Measurements from ENCODE around the gene BRD7. TPM values are rescaled to one million over a fixed set of nuclear protein-coding genes. Genes with fewer than 3 reads are reported as not detected.

BRD7 gene
- total and polyA plus RNA-seq, 2 of the 4 experiments (the other 2 are of a cell fraction) = 24.8 to 29.9 TPM

DNA sequence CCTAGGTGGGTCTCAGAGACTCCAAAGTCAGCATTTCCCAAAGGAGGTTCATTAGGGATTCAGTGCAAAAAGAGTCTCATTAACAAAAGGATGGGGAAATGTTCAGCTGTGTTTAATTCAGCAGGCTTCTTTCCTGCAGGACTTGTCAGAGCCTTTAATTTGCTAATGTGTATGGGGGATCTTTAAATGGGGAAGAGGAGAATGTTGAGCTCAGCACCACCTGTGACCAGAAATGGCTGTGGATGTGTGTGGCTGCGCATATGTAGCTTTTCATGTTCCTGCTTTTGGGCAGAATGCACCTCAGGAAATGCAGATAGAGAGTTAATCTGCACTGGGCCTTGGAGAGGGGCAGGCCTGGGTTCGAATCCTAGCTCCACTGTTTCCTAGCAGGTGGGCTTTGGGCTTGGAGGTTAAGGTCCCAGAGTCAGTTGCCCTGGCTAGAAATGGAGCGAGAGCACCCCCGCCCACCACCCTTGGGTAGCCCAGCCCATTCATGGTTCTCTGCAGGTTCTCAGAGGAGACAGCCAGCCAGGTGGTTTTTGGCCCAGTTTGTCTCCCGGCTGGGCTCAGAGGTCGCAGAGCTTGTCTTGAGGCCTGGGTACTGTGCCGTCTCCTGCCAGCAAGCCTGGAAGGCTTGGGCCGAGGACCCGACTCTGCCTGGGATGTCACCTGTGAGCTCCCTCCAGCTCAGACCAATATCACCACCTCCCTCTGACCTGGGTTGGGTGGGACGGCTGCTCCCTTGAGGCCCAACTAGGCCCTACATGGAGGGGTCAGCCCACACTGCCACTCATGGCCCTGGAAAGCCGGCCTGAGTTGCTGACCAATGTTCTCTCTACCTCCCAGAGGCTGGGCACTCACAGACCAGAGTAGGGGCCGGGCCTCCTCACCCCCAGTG lies 93.1 kb downstream of the BRD7 start (continued):
- TF ChIP-seq POLR2A (IDR thresholded peaks at IDR 0.05; ENCODE audit: low read depth, low read length) = no peak

GRCh38 chr16:50275098-50275415 lies 93.7 kb downstream of the BRD7 start:
- Histone ChIP-seq H3K4ac (ENCODE audit: low read depth, low read length) (no peak overlapping the region), H3K36me3 (ENCODE audit: control insufficient read depth, insufficient read depth, low read length) (peaks cover 2% of the 10 kb centered on the region; the same call in 1 of the 2 replicates), H2AFZ (replicated peaks; ENCODE audit: low read length, poor library complexity) (no peak overlapping the region), H4K5ac (ENCODE audit: low read depth, low read length) (no peak overlapping the region), H3K79me1 (ENCODE audit: low read depth in 1 of 2, low read length in 2 of 2) (peaks cover 8 to 28% of the 10 kb centered on the region in 2 experiments; a peak in 3 of 4 replicates), H2BK15ac (ENCODE audit: low read depth, low read length) (no peak overlapping the region), H3K56ac (ENCODE audit: extremely low read depth, insufficient read depth, low read length) (no peak overlapping the region), H3K14ac (replicated peaks; ENCODE audit: low read depth, low read length) (no peak overlapping the region), H4K8ac (ENCODE audit: low read depth in 2 of 2, low read length in 2 of 2) (no peak overlapping the region), H3K23ac (ENCODE audit: low read depth, low read length) (no peak overlapping the region), H2AK9ac (replicated peaks; ENCODE audit: low read depth, low read length, poor library complexity) (no peak overlapping the region), H3K18ac (ENCODE audit: low read depth, low read length) (no peak overlapping the region), H4K91ac (ENCODE audit: insufficient read depth, low read depth, low read length) (no peak overlapping the region), H3K9me3 (ENCODE audit: control insufficient read depth, insufficient read depth, low read length) (no peaks in the 10 kb centered on the region), H3K27ac (ENCODE audit: insufficient read depth, low read length) (no peak overlapping the region), H3K9me1 (ENCODE audit: insufficient read depth, low read length) (no peaks in the 10 kb centered on the region), H2AK5ac (ENCODE audit: low read depth, low read length) (no peak overlapping the region), H2BK120ac (ENCODE audit: low read depth, low read length) (no peak overlapping the region), H4K20me1 (ENCODE audit: insufficient read depth, low read length) (peaks cover 7% of the 10 kb centered on the region; the same call in 1 of the 2 replicates), H3K27me3 (ENCODE audit: control insufficient read depth, insufficient read depth, low read length) (no peaks in the 10 kb centered on the region), H3K4me3 (ENCODE audit: insufficient read depth, low read depth, low read length) (no peak overlapping the region), H2BK20ac (ENCODE audit: low read depth, low read length) (no peak overlapping the region), H3K4me1 (ENCODE audit: control insufficient read depth, insufficient read depth, low read length) (no peaks in the 10 kb centered on the region), H3K9ac (ENCODE audit: low read depth, low read length) (no peak overlapping the region), H3K4me2 (ENCODE audit: low read depth, low read length) (no peak overlapping the region), H2BK5ac (ENCODE audit: low read depth, low read length, poor library complexity, severe bottlenecking) (no peak overlapping the region)
- WGBS, 2 experiments (ENCODE audit: extremely low coverage in 2 of 2, insufficient read length in 1 of 2) = 100% methylated on average over 1 of the region's 3 CpGs; no CpG with 5 or more reads in 1 of the 2 experiments
- intact Hi-C loops (cut with micrococcal nuclease) = no loop called here
- no TSS peak for BruUV-seq (replicated peaks)
- DNase-seq (no peak), ATAC-seq (ENCODE audit: low read depth) (no peak)
- ChIA-PET POLR2A (ENCODE audit: unreplicated experiment) (no interaction called here), CTCF (interaction anchor here (0.6 to 1.4 kb wide), 2 partner anchors 10 to 887 kb away, joined by 3 to 4 read pairs; no protein-coding TSS in a partner anchor)
- in situ Hi-C loops (cut with MboI; ENCODE audit: low sequenced_read_pairs) = no loop called here
- dilution Hi-C loops (cut with HindIII; ENCODE audit: low sequenced_read_pairs, unreplicated experiment) = no loop called here
- TF ChIP-seq BHLHE40 (IDR thresholded peaks at IDR 0.05; ENCODE audit: low read depth, low read length) (no peak), CTCF (conservative IDR thresholded peaks at IDR 0.05; ENCODE audit: low read depth, low read length) (no peak), ELK1 (IDR thresholded peaks at IDR 0.05; ENCODE audit: borderline replicate concordance, low read depth, low read length) (no peak), MAZ (IDR thresholded peaks at IDR 0.05; ENCODE audit: borderline replicate concordance, low read depth, low read length) (no peak), RAD21 (IDR thresholded peaks at IDR 0.05; ENCODE audit: low read length) (no peak), FOS (IDR thresholded peaks at IDR 0.05; ENCODE audit: low read depth, low read length) (no peak), CHD1 (IDR thresholded peaks at IDR 0.05; ENCODE audit: low read depth, low read length) (no peak), RCOR1 (IDR thresholded peaks at IDR 0.05; ENCODE audit: insufficient replicate concordance, low read length) (no peak), MAFK (IDR thresholded peaks at IDR 0.05; ENCODE audit: low read depth, low read length) (no peak), NFE2L2 (IDR thresholded peaks at IDR 0.05; ENCODE audit: low read depth, low read length) (no peak), MXI1 (IDR thresholded peaks at IDR 0.05; ENCODE audit: borderline replicate concordance, low read depth, low read length) (no peak), SMC3 (IDR thresholded peaks at IDR 0.05; ENCODE audit: low read depth, low read length) (no peak), CEBPB (IDR thresholded peaks at IDR 0.05; ENCODE audit: low read depth, low read length) (no peak), POLR2A (IDR thresholded peaks at IDR 0.05; ENCODE audit: low read depth, low read length) (no peak)

Data from IMR-90 (cell line).